ENCODE data around the gene SPANXN5.
"Not testable (repeated sequence)": the region's sequence is repeated elsewhere in the genome, so short reads cannot be mapped to it uniquely, and the experiment has no call there.

The SPANXN5 gene

GRCh38 chrX:52797327-52797726 is at the start of gene SPANXN5:
SPANXN5 (minus strand) TSS chrX:52797427; CDS start chrX:52797348, 79 bp downstream.
- DNase-seq, result not testable (repeated sequence)

- DNase-seq, result not testable (repeated sequence)
Observed at GRCh38 chrX:52843619-52844018, 46.4 kb upstream of the SPANXN5 start.

GRCh38 chrX:52839137-52839536 is 41.9 kb upstream of the SPANXN5 start:
- DNase-seq, result no peak

DNA sequence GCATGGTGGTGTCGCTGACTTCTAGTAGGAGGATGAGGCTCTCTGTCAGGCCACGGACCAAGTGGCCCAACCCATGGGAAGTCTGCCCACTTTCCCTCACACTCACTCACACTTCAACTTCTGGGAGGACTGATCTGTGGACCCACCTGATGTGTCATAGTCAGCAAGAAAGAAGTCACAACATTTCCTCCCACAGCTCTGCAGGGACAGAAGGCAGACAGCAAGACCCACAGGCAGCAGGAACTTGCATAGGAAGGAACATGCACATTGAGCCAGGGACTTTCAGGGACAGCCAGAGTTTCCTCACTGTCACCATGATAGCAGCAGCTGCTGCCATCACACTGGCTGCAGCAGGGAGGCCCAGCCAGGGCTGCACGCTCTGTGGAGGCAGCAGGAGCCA is 33.3 kb upstream of the SPANXN5 start:
- no peak for DNase-seq

DNA sequence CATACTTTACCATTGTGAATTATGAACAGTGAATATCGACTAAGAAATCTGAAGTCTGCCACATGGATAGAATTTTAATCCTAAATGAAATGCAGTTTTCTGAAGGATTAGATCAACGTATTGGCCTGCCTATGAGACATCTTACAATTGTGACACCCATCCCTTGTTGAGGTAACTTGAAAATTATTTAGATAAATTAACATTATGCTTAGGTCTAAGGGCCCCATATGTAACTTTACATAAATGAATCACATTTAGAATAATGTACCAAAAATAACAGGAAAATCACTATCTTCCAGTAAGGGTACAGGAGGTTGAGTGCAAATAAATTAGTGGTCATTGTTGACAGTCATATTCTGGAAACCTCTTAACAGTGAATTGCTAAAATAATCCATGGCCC is 27.4 kb upstream of the SPANXN5 start:
- no peak for DNase-seq

GRCh38 chrX:52821079-52821760 is 24.0 kb upstream of the SPANXN5 start:
- no peak for DNase-seq

- no peak for DNase-seq
Observed at GRCh38 chrX:52819788-52820187, 22.6 kb upstream of the SPANXN5 start.

- no peak for DNase-seq
Observed at GRCh38 chrX:52811065-52811625, 13.9 kb upstream of the SPANXN5 start, which contains the start of gene XAGE5. XAGE5 (plus strand) TSS chrX:52811287; CDS start chrX:52812567, 1,280 bp downstream.

GRCh38 chrX:52804876-52805275 is 7.6 kb upstream of the SPANXN5 start:
- not testable (repeated sequence) for DNase-seq

GRCh38 chrX:52773504-52773903 is 23.7 kb downstream of the SPANXN5 start:
- DNase-seq, result not testable (repeated sequence)

GRCh38 chrX:52765983-52766382 is 31.2 kb downstream of the SPANXN5 start:
- not testable (repeated sequence) for DNase-seq

DNA sequence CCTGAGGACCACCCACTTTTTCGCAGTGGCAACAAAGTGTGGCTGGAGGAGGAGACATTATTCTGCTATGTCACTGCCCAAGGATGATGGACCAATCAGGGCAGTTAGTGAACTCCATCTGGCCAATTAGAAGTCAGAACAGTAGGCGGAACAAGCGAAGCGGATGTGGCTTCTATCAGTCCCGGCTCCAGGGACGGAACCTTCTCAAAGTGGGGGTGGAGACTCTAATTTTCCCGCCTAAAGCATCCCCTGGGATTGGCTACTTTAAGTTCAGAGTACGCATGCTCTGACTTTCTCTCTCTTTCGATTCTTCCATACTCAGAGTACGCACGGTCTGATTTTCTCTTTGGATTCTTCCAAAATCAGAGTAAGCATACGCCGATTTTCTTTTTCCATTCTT is 46.3 kb downstream of the SPANXN5 start, which contains the start of gene SSX2B:
SSX2B (plus strand) TSS at position 301 of the 400 bp plus-strand sequence. CDS start 1,429 bp downstream, outside the sequence.
- not testable (repeated sequence) for DNase-seq

Data from nucleus accumbens (tissue), 56 donors.